ENCODE measurements around the gene ALK. TPM values are rescaled to one million over a fixed set of nuclear protein-coding genes. Genes with fewer than 3 reads are reported as not detected.

Gene ALK
- total RNA-seq, 1 experiment from 2014 or later, result not detected

DNA sequence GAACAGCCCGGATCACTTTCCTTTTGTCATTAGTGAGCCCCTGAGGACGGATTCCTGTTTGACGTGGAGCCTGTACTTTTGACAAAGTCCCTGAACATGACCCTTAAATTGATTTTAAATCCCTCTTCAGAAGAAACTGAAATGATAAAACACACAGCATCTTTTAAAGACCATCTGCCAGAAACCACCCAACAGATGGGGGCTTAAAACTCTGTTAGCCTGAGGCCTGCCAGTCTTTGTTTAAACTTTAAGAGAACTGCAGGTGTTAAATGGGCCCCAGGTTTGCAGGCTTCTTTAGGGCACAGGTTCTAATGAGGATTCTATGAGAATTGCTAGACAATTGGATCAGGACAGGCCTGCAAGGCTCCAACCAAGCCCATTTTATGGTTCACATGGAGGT is 177.9 kb downstream of the ALK start:
- Histone ChIP-seq H3K4me1 (ENCODE audit: insufficient read depth, low read length) (no peaks in the 10 kb centered on the region), H2BK15ac (ENCODE audit: low read depth, low read length) (no peak overlapping the region), H4K5ac (ENCODE audit: insufficient read length, low read depth, low read length) (no peak overlapping the region), H3K14ac (ENCODE audit: insufficient read depth, low read length) (no peak overlapping the region), H4K8ac (replicated peaks; ENCODE audit: insufficient read length, low read depth, low read length) (no peak overlapping the region), H3K56ac (ENCODE audit: insufficient read length, low read depth, low read length) (no peak overlapping the region), H3K18ac (ENCODE audit: insufficient read length, low read depth, low read length) (no peak overlapping the region), H2BK120ac (ENCODE audit: low read depth, low read length, poor library complexity, severe bottlenecking) (no peak overlapping the region), H3K23ac (ENCODE audit: insufficient read length, low read depth, low read length) (no peak overlapping the region), H2BK5ac (ENCODE audit: insufficient read length, low read length) (no peak overlapping the region), H2BK20ac (ENCODE audit: low read depth, low read length, poor library complexity, severe bottlenecking) (no peak overlapping the region), H3T11ph (ENCODE audit: low read length) (no peak overlapping the region), H3K4ac (ENCODE audit: low read depth, low read length) (no peak overlapping the region), H2AK5ac (ENCODE audit: insufficient read length, low read length) (no peak overlapping the region), H3K9ac (ENCODE audit: extremely low read depth, insufficient read length, low read length) (no peak overlapping the region), H4K91ac (ENCODE audit: insufficient read length, low read depth, low read length) (no peak overlapping the region), H3K23me2 (ENCODE audit: insufficient read length, low read depth, low read length, poor library complexity, severe bottlenecking) (no peaks in the 10 kb centered on the region), H3K9me3 (ENCODE audit: control insufficient read depth, low read depth, low read length) (no peaks in the 10 kb centered on the region), H2AFZ (ENCODE audit: low read length) (no peak overlapping the region), H4K20me1 (ENCODE audit: control insufficient read depth, insufficient read depth, insufficient read length) (no peaks in the 10 kb centered on the region), H3K27me3 (ENCODE audit: insufficient read depth, low read length) (no peaks in the 10 kb centered on the region), H3K79me1 (ENCODE audit: insufficient read depth, low read depth, low read length, poor library complexity, severe bottlenecking) (no peaks in the 10 kb centered on the region), H3K4me2 (ENCODE audit: insufficient read depth, insufficient read length, low read length) (no peak overlapping the region), H2BK12ac (ENCODE audit: insufficient read length, low read depth, low read length) (no peak overlapping the region), H3K79me2 (ENCODE audit: insufficient read depth, low read length) (no peaks in the 10 kb centered on the region), H3K27ac (ENCODE audit: insufficient read length, low read depth, low read length) (no peak overlapping the region)
- DNase-seq, result no peak
- Mint-ChIP-seq H3K4me1 (no peaks in the 10 kb centered on the region), H3K27me3 (ENCODE audit: low read depth) (0 out of 2 replicates have a peak, but pooled peaks cover 4% of the 10 kb centered on the region), H3K27ac (no peak overlapping the region; a peak in 1 of 7 replicates), H3K9me3 (no peaks in the 10 kb centered on the region), H3K4me3 (no peak overlapping the region), H3K36me3 (ENCODE audit: insufficient read depth in 1 of 3, low read depth in 3 of 3) (no peaks in the 10 kb centered on the region)
- WGBS (ENCODE audit: extremely low coverage, insufficient read length, low lambda C conversion rate), result no CpG with 5 or more reads among the region's 3 CpGs
- TF ChIP-seq CTCF (conservative IDR thresholded peaks at IDR 0.05), result no peak
